ENCODE data around the gene MYOT.

DNA sequence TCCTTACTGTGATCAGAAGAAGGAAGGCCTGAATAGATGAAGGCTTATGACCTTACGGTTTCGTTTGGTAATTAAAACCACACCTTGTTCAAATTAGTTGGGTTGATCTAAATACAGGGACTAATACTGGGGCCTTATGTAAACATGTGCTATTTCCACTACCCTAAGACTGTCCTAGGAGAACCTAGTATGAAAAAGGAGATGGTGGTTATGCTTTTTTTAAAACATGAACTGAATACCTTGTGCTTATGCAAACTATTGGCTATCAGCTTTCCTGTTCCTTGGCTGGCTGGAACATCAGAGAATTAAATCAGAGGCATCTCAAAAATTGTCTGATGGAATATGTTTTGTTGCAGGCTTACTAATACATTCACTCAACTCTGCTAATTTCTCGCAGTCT is 3.9 kb downstream of the MYOT start:
- TF ChIP-seq POLR2AphosphoS5 (IDR thresholded peaks at IDR 0.05; ENCODE audit: borderline replicate concordance, low read depth, low read length), result no peak
- no peak for TF ChIP-seq EZH2 (IDR thresholded peaks at IDR 0.05)
- no peak for TF ChIP-seq FOXP2 (optimal IDR thresholded peaks at IDR 0.05; ENCODE audit: control extremely low read depth, extremely low read length, insufficient read depth)
